ENCODE measurements around the gene PLA2G4F.

The PLA2G4F gene

DNA sequence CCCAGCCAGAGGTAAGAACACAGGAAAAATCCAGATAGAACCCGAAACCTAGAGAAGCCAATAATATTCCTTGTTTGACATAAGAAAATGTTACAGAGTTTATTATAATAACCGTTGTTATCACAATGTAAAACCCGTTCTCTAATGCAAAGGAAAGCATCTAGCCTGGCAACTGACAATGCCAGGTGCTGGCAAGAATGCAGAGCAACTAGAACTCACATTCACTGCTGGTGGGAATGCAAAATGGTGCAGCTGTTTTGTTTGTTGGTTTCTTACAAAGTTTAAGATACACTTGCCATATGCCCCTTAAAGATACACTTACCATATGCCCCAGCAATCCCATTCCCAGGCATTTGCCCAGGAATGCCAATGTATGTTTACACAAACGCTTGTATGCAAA, 28.3 kb upstream of the PLA2G4F start:
- Histone ChIP-seq H3K36me3 (ENCODE audit: insufficient read depth, low read length) (peaks cover 68% of the 10 kb centered on the region), H3K27me3 (ENCODE audit: control insufficient read depth in 1 of 2, insufficient read depth in 2 of 2, low read length in 2 of 2) (no peaks in the 10 kb centered on the region), H3K27ac (ENCODE audit: low read depth, low read length) (no peak overlapping the region), H3K9me3 (ENCODE audit: low read length) (no peaks in the 10 kb centered on the region), H3K4me1 (ENCODE audit: insufficient read depth, low read length) (no peaks in the 10 kb centered on the region), H3K9ac (ENCODE audit: low read length) (no peak overlapping the region), H3K4me3 (ENCODE audit: low read depth in 1 of 2, low read length in 2 of 2) (no peak overlapping the region)

DNA sequence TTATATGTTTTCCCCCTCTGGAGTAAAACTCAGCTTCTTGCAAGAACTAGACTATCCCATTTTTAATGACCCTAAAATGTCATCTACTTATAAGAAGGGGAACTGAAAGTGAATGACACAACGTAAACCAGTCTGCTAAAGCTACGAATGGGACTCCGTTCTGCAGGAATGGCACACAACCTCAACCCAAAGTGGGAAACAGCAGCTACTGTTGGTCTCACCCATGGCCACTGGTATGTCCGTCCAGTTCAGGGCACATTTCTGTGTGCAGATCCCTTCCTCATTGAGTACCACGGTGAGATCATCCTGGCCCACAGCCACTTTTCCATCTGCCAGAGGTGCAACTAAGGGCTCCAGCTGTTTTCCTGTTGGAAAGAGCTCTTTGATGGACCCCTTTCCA, 27.9 kb upstream of the PLA2G4F start:
- no peaks in the 10 kb centered on the region for H3K27me3 ChIP-seq (ENCODE audit: control insufficient read depth in 1 of 2, insufficient read depth in 2 of 2, low read length in 2 of 2)
- H3K4me1 ChIP-seq (ENCODE audit: insufficient read depth, low read length), result no peaks in the 10 kb centered on the region
- H3K9me3 ChIP-seq (ENCODE audit: low read length), result no peaks in the 10 kb centered on the region
- H3K4me3 ChIP-seq (ENCODE audit: low read depth in 1 of 2, low read length in 2 of 2), result no peak overlapping the region
- H3K9ac ChIP-seq (ENCODE audit: low read length), result no peak overlapping the region
- H3K27ac ChIP-seq (ENCODE audit: low read depth, low read length), result no peak overlapping the region
- H3K36me3 ChIP-seq (ENCODE audit: insufficient read depth, low read length), result peaks cover 69% of the 10 kb centered on the region

DNA sequence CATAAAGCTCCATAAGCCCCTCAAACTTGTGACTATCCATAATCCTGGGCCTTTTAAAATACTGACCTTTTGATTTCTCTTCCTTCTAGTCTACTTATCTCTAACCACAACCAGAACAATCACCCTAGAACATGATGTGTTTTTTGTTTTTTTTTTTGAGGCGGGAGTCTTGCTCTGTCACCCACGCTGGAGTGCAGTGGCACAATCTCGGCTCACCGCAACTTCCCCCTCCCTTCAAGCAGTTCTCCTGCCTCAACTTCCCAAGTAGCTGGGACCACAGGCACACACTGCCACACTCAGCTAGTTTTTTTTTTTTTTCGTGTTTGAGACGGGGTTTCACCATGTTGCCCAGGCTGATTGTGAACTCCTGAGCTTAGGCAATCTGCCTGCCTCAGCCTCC, 26.5 kb upstream of the PLA2G4F start:
- Histone ChIP-seq H3K36me3 (ENCODE audit: insufficient read depth, low read length) (peaks cover 68% of the 10 kb centered on the region), H3K9ac (ENCODE audit: low read length) (no peak overlapping the region), H3K27ac (ENCODE audit: low read depth, low read length) (no peak overlapping the region)

DNA sequence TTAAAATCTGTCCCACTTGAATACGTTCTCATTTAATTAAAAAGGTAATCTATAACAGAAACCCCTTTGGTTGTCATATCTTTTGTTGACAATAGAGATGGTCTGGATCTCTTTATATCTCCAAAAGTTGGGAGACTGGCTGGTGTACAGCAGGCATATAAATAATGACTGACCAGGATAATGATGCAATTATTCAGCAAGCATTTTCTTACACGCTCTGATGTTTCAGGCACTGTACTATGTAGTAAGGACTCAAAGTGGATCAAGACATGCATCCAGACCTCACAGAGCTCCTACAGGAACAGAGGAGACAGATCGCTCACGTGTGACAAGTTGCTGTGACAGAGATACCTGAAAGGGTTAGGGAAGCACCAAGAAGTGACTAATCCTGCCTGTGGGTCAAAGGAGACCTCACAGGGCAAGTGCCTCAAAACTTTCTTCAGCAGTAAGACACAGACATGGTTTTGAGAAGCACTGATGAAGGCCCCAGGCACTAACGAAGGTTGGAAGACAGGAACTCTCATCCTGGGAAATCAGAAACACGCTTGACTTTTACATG, 26.0 kb upstream of the PLA2G4F start:
- peaks cover 64% of the 10 kb centered on the region for H3K36me3 ChIP-seq (ENCODE audit: insufficient read depth, low read length)
- no peak overlapping the region for H3K4me3 ChIP-seq (ENCODE audit: low read depth in 1 of 2, low read length in 2 of 2)
- H3K27me3 ChIP-seq (ENCODE audit: control insufficient read depth in 1 of 2, insufficient read depth in 2 of 2, low read length in 2 of 2), result no peaks in the 10 kb centered on the region
- no peaks in the 10 kb centered on the region for H3K4me1 ChIP-seq (ENCODE audit: insufficient read depth, low read length)
- no peak overlapping the region for H3K27ac ChIP-seq (ENCODE audit: low read depth, low read length)
- no peak overlapping the region for H3K9ac ChIP-seq (ENCODE audit: low read length)
- no peaks in the 10 kb centered on the region for H3K9me3 ChIP-seq (ENCODE audit: low read length)

More for the DNA sequence above, 26.5 kb upstream of the PLA2G4F start:
- Histone ChIP-seq H3K27me3 (ENCODE audit: control insufficient read depth in 1 of 2, insufficient read depth in 2 of 2, low read length in 2 of 2) (no peaks in the 10 kb centered on the region), H3K4me3 (ENCODE audit: low read depth in 1 of 2, low read length in 2 of 2) (no peak overlapping the region), H3K9me3 (ENCODE audit: low read length) (no peaks in the 10 kb centered on the region), H3K4me1 (ENCODE audit: insufficient read depth, low read length) (no peaks in the 10 kb centered on the region)

DNA sequence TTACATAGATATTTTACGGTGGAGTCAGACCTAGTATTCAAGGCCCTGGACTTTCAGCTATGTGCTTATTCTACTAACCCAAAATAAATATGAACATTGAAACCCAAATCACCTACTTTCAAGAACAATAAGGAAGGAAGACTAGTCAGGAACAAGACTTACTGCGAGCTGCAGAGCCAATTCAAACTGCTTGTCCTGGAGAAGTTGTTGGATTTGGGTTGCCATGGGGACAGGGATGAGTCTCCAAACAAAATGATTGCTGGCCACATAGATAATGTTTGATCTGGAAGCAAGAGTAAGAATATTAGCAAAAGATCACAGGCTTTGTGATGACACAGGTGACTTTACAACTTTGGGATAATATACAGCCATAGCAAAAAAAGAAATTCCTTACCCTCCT, 21.6 kb upstream of the PLA2G4F start:
- Histone ChIP-seq H3K36me3 (ENCODE audit: insufficient read depth, low read length) (peaks cover 38% of the 10 kb centered on the region), H3K9ac (ENCODE audit: low read length) (no peak overlapping the region), H3K9me3 (ENCODE audit: low read length) (no peaks in the 10 kb centered on the region), H3K4me1 (ENCODE audit: insufficient read depth, low read length) (no peaks in the 10 kb centered on the region), H3K27ac (ENCODE audit: low read depth, low read length) (no peak overlapping the region), H3K4me3 (ENCODE audit: low read depth in 1 of 2, low read length in 2 of 2) (no peak overlapping the region), H3K27me3 (ENCODE audit: control insufficient read depth in 1 of 2, insufficient read depth in 2 of 2, low read length in 2 of 2) (no peaks in the 10 kb centered on the region)

DNA sequence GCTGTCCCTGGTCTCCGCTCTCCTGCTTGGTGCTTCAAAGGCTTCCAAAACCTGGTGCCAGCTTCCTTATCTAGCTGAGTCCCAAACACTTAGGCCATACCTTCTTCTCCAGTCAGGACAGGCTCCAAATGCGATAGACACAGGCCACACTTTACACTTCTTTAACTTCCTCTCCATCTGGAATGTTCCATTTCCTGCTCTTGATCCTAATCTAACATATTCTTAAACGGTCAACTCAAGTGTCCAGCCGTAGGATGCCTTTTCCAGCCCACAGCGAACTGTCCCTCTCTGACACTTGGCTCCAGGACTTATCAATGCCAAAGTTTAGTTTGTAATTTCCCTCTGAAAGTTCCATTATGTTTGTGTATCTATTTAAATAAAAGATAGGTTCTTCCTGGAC, 19.2 kb upstream of the PLA2G4F start:
- no peak overlapping the region for H3K9ac ChIP-seq (ENCODE audit: low read length)
- H3K27ac ChIP-seq (ENCODE audit: low read depth, low read length), result no peak overlapping the region
- H3K4me3 ChIP-seq (ENCODE audit: low read depth in 1 of 2, low read length in 2 of 2), result no peak overlapping the region
- no peaks in the 10 kb centered on the region for H3K27me3 ChIP-seq (ENCODE audit: control insufficient read depth in 1 of 2, insufficient read depth in 2 of 2, low read length in 2 of 2)
- H3K4me1 ChIP-seq (ENCODE audit: insufficient read depth, low read length), result no peaks in the 10 kb centered on the region
- no peaks in the 10 kb centered on the region for H3K9me3 ChIP-seq (ENCODE audit: low read length)
- peaks cover 52% of the 10 kb centered on the region for H3K36me3 ChIP-seq (ENCODE audit: insufficient read depth, low read length)

DNA sequence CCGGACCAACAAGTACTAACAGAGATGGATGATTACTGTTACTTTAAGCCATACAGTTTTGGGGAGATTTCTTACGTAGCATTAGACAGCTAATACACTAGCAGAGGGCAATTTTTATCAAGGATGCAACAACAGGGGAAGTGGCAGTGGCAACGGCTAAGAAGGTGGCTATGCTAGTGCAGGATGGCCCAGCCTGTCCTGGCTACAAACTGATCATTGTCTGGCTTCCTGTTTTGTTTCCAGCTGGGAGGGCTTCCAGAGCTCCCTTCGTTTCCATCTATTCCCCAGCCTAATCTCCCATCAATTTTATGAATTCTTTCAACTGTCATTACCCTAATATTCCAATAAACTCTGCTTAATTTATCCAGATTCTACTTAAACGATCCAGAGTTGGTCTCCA, 16.0 kb upstream of the PLA2G4F start:
- Histone ChIP-seq H3K36me3 (ENCODE audit: insufficient read depth, low read length) (peaks cover 64% of the 10 kb centered on the region), H3K9me3 (ENCODE audit: low read length) (no peaks in the 10 kb centered on the region), H3K9ac (ENCODE audit: low read length) (no peak overlapping the region), H3K4me1 (ENCODE audit: insufficient read depth, low read length) (no peaks in the 10 kb centered on the region), H3K4me3 (ENCODE audit: low read depth in 1 of 2, low read length in 2 of 2) (no peak overlapping the region), H3K27ac (ENCODE audit: low read depth, low read length) (no peak overlapping the region), H3K27me3 (ENCODE audit: control insufficient read depth in 1 of 2, insufficient read depth in 2 of 2, low read length in 2 of 2) (no peaks in the 10 kb centered on the region)

DNA sequence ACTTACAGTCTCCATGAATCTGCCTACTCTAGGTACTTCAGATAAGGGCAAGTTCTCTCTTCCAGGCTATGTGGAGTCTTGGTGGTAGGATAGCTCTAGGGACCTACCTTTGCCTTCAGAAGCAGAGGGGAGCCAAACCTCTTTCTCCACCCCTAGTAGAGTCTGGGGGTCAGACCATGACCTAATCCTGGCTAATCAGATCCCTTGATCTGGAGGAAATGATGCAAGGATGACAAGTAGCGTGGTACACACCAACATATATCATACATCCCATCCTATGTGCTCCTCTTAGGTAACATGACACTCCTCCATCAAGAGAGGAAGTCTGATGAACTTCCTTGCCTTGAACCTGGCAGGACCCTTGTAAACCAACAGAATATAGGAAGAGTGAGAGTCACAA, 15.4 kb upstream of the PLA2G4F start:
- Histone ChIP-seq H3K4me3 (ENCODE audit: low read depth in 1 of 2, low read length in 2 of 2) (no peak overlapping the region), H3K9me3 (ENCODE audit: low read length) (no peaks in the 10 kb centered on the region), H3K36me3 (ENCODE audit: insufficient read depth, low read length) (peaks cover 71% of the 10 kb centered on the region), H3K9ac (ENCODE audit: low read length) (no peak overlapping the region), H3K27ac (ENCODE audit: low read depth, low read length) (no peak overlapping the region), H3K27me3 (ENCODE audit: control insufficient read depth in 1 of 2, insufficient read depth in 2 of 2, low read length in 2 of 2) (no peaks in the 10 kb centered on the region), H3K4me1 (ENCODE audit: insufficient read depth, low read length) (no peaks in the 10 kb centered on the region)

DNA sequence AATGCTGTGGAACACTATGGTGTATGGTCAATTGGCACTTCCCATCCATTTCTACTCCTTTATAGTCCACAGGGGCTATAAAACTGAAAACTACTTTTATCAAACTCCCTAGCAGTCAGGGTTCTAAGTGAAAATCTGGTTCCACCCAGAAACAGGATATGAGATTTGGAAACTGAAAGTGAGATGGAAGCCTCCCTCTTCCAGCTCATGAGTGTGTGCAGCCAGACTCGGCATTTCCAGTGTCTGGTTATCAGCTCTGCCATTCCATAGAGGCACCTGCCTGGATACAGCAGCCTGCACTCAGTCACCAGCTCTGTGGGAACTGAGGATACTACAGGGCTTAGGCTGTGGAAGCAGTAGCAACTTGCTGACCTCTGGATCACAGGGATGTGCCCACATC, 14.7 kb upstream of the PLA2G4F start:
- Histone ChIP-seq H3K9me3 (ENCODE audit: low read length) (no peaks in the 10 kb centered on the region), H3K4me1 (ENCODE audit: insufficient read depth, low read length) (no peaks in the 10 kb centered on the region), H3K27ac (ENCODE audit: low read depth, low read length) (no peak overlapping the region), H3K9ac (ENCODE audit: low read length) (no peak overlapping the region), H3K27me3 (ENCODE audit: control insufficient read depth in 1 of 2, insufficient read depth in 2 of 2, low read length in 2 of 2) (no peaks in the 10 kb centered on the region), H3K4me3 (ENCODE audit: low read depth in 1 of 2, low read length in 2 of 2) (no peak overlapping the region), H3K36me3 (ENCODE audit: insufficient read depth, low read length) (peaks cover 78% of the 10 kb centered on the region)

DNA sequence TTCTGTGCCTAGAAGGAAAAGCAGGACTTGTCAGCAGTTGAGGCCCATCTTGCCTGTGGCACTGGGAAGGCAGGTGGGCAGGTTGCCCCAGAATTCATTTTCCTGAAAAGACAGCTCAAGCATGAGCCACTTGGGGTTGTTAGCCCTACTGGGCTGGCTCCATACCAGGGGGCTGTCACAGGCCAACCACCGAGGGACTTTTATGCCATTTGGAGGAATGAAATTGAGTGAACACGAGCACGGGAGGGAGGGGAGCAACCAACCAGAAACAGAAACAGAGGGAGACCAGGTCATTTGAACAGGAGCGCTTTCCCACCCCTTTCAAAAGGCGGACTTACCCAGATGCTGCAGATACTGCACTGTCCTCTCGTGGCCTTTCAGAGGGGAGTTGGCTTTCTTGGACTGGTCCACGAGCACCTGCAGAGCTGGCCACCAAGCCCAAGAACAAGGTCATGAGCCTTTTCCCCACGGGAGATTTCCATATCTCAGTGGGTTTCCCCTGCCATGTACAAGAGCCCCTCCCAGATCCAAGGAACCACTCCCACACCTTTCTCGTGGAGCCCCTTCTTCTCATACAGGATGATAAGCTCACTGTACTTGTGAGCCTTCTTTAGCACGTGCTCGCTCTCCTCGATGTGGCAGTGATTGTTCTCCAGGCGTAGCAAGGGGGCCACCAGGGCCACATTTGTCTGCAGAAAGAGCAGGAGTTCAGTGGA, 9.9 kb upstream of the PLA2G4F start:
- Histone ChIP-seq H3K9ac (ENCODE audit: low read length) (no peak overlapping the region), H3K27me3 (ENCODE audit: control insufficient read depth in 1 of 2, insufficient read depth in 2 of 2, low read length in 2 of 2) (no peaks in the 10 kb centered on the region), H3K4me3 (ENCODE audit: low read depth in 1 of 2, low read length in 2 of 2) (no peak overlapping the region), H3K4me1 (ENCODE audit: insufficient read depth, low read length) (no peaks in the 10 kb centered on the region), H3K27ac (ENCODE audit: low read depth, low read length) (no peak overlapping the region), H3K9me3 (ENCODE audit: low read length) (no peaks in the 10 kb centered on the region), H3K36me3 (ENCODE audit: insufficient read depth, low read length) (peaks cover 95% of the 10 kb centered on the region)

DNA sequence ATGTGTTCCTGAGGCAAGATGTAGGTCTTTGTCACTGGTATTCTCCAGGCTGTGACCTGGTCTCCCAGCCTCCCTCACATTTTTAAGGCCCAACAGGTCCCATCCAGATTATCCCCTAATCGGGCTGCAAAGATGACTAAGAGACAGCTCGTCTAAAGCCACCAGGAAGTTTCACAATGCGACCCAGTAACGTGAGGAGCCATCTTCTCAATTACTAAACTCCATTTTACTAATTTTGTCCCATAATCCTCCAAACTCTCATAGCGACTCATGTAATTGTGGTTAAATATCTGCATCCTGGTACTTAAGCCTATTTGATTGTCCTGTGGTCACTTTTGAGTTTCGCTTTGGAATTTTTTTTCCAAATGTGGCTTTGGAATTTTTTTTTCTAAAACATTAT, 8.7 kb upstream of the PLA2G4F start:
- Histone ChIP-seq H3K9ac (ENCODE audit: low read length) (no peak overlapping the region), H3K4me3 (ENCODE audit: low read depth in 1 of 2, low read length in 2 of 2) (no peak overlapping the region), H3K36me3 (ENCODE audit: insufficient read depth, low read length) (peaks cover 99% of the 10 kb centered on the region), H3K27me3 (ENCODE audit: control insufficient read depth in 1 of 2, insufficient read depth in 2 of 2, low read length in 2 of 2) (no peaks in the 10 kb centered on the region), H3K4me1 (ENCODE audit: insufficient read depth, low read length) (no peaks in the 10 kb centered on the region), H3K27ac (ENCODE audit: low read depth, low read length) (no peak overlapping the region), H3K9me3 (ENCODE audit: low read length) (no peaks in the 10 kb centered on the region)

DNA sequence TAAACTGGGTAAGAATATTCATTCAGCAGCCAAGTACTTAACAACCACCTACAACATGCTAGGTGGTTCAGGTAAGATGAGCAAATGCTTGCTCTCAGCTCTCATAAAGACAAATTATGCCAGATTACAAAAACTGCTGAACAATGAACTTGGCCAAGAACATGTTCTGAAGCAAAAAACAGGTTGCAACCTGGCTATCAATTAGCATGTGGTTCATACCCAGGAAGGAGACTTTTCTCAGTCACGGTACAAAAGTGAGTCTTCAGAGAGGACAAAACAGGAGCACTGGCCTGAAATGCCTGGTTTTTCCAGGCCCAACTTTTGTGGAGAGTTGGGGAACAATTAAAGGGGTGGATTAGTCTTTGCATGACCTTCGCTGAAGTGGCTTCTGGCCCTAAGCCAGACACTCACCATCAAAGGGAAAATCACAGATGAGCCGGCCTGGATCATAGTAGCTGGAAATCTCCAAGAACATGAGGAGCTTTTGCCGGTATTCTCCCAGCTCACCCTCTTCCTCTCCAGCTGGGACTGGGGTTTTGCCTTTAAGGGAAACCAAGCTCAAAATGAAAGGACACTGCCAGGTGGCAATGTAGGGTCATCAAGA, 7.6 kb upstream of the PLA2G4F start:
- H3K36me3 ChIP-seq (ENCODE audit: insufficient read depth, low read length), result peaks cover 99% of the 10 kb centered on the region
- H3K27ac ChIP-seq (ENCODE audit: low read depth, low read length), result no peak overlapping the region
- no peaks in the 10 kb centered on the region for H3K27me3 ChIP-seq (ENCODE audit: control insufficient read depth in 1 of 2, insufficient read depth in 2 of 2, low read length in 2 of 2)
- H3K4me3 ChIP-seq (ENCODE audit: low read depth in 1 of 2, low read length in 2 of 2), result no peak overlapping the region
- no peaks in the 10 kb centered on the region for H3K9me3 ChIP-seq (ENCODE audit: low read length)
- H3K4me1 ChIP-seq (ENCODE audit: insufficient read depth, low read length), result no peaks in the 10 kb centered on the region
- H3K9ac ChIP-seq (ENCODE audit: low read length), result no peak overlapping the region
